Bronchial epithelial cell (primary cell): ENCODE measurements around the gene STAT4. TPM values are rescaled to one million over a fixed set of nuclear protein-coding genes. Genes with fewer than 3 reads are reported as not detected.

Experiments used
- DNase-seq: peaks from one replicate; pipeline ENCODE4 v3.0.0-alpha.2; 2010; ENCODE audit warnings: low read depth
- FAIRE-seq: peaks from 2 replicates; lab custom pipeline; 2011; peaks lifted over from hg19 to GRCh38; lab: Jason Lieb, UNC
- H3K27me3 ChIP-seq: 2 replicates; pipeline ENCODE4 v1.5.1; 2011; ENCODE audit warnings: low read length; ENCODE audit not compliant: control insufficient read depth, insufficient read depth
- H3K36me3 ChIP-seq: 2 replicates; pipeline ENCODE4 v1.5.1; 2011; ENCODE audit warnings: low read length; ENCODE audit not compliant: control insufficient read depth, insufficient read depth
- H3K4me3 ChIP-seq: 2 replicates; pipeline ENCODE4 v1.5.1; 2011; ENCODE audit warnings: mild to moderate bottlenecking, low read depth, low read length, control low read depth
- CTCF ChIP-seq: IDR thresholded peaks from 2 replicates; pipeline ENCODE4 v1.5.1; 2011; ENCODE audit warnings: mild to moderate bottlenecking, moderate library complexity, low read length, control low read depth, inconsistent platforms; ENCODE audit not compliant: insufficient read depth, severe bottlenecking
- total RNA-seq: library from RNA; depleted of rRNA; stranded (reverse); fragments of >200 nt; gene quantifications from 2 replicates; pipeline ENCODE4 v1.2.1, GENCODE V29; 2014

The STAT4 gene
- total RNA-seq, 1 donor from 2014 or later: 7.1 TPM

- FAIRE-seq: no peak
- Histone ChIP-seq H3K36me3 (no peaks in the 10 kb centered on the region), H3K4me3 (no peak overlapping the region), H3K27me3 (no peaks in the 10 kb centered on the region)
- TF ChIP-seq CTCF: no peak
- DNase-seq: no peak
Measured at GRCh38 chr2:191125646-191126045, 25.1 kb downstream of the STAT4 start.

- DNase-seq (no peak), FAIRE-seq (no peak)
- H3K4me3 ChIP-seq: no peak overlapping the region
- TF ChIP-seq CTCF: no peak
- H3K27me3 ChIP-seq: no peaks in the 10 kb centered on the region
- no peaks in the 10 kb centered on the region for H3K36me3 ChIP-seq
Measured at GRCh38 chr2:191122638-191123294, 28.0 kb downstream of the STAT4 start.

- DNase-seq (no peak), FAIRE-seq (no peak)
- no peaks in the 10 kb centered on the region for H3K27me3 ChIP-seq
- no peaks in the 10 kb centered on the region for H3K36me3 ChIP-seq
- no peak overlapping the region for H3K4me3 ChIP-seq
- no peak for TF ChIP-seq CTCF
Measured at GRCh38 chr2:191117341-191117740, 33.5 kb downstream of the STAT4 start.

- no peaks in the 10 kb centered on the region for H3K36me3 ChIP-seq
- FAIRE-seq (no peak), DNase-seq (peak; percentile 68)
- no peaks in the 10 kb centered on the region for H3K27me3 ChIP-seq
- no peak for TF ChIP-seq CTCF
- H3K4me3 ChIP-seq: no peak overlapping the region
Measured at GRCh38 chr2:191115804-191116203, 35.0 kb downstream of the STAT4 start.

GRCh38 chr2:191115391-191115790, 35.4 kb downstream of the STAT4 start:
- no peak for TF ChIP-seq CTCF
- H3K27me3 ChIP-seq: no peaks in the 10 kb centered on the region
- H3K36me3 ChIP-seq: no peaks in the 10 kb centered on the region
- peak; percentile 88 for DNase-seq
- no peak overlapping the region for H3K4me3 ChIP-seq
- FAIRE-seq: peak; percentile 96

- FAIRE-seq: no peak
- TF ChIP-seq CTCF: no peak
- Histone ChIP-seq H3K36me3 (no peaks in the 10 kb centered on the region), H3K27me3 (no peaks in the 10 kb centered on the region), H3K4me3 (no peak overlapping the region)
- DNase-seq: peak; percentile 43
Measured at GRCh38 chr2:191114403-191114886, 36.3 kb downstream of the STAT4 start.
